Transverse colon (tissue), 4 donors: Measurements from ENCODE around the gene SRPK2. TPM values are rescaled to one million over a fixed set of nuclear protein-coding genes. Genes with fewer than 3 reads are reported as not detected.

Experiments used
- DNase-seq: peaks from one replicate; pipeline ENCODE4 v3.0.0-alpha.2; 2019
- H3K27ac ChIP-seq, 4 donors: fragments of 200-600 bp; sonication (generic); 2 replicates each; pipeline ENCODE4 v1.5.1; 2016 to 2018; ENCODE audit warnings: inconsistent platforms in 4 of 4
- H3K27me3 ChIP-seq: fragments of 200-600 bp; sonication (generic); 2 replicates; pipeline ENCODE4 v1.5.1; 2017; ENCODE audit warnings: inconsistent platforms
- H3K36me3 ChIP-seq, 4 donors: fragments of 200-600 bp; sonication (generic); 2 replicates each; pipeline ENCODE4 v1.5.1; 2017 to 2019; ENCODE audit warnings: inconsistent platforms in 4 of 4
- H3K4me1 ChIP-seq, 4 donors: fragments of 200-600 bp; sonication (generic); 2 replicates each; pipeline ENCODE4 v1.5.1; 2017 to 2020; ENCODE audit warnings: inconsistent platforms in 4 of 4
- H3K4me3 ChIP-seq, 4 donors: fragments of 200-600 bp; sonication (generic); 1 replicate in 1 of 4; 2 replicates in 3 of 4; pipeline versions ENCODE4 v1.5.1 to v1.6.1; 2017 to 2019; ENCODE audit warnings: inconsistent platforms in 4 of 4
- H3K9me3 ChIP-seq, 2 donors: fragments of 200-600 bp; sonication (generic); 2 replicates each; pipeline ENCODE4 v1.5.1; 2017 to 2019; ENCODE audit warnings: inconsistent platforms in 2 of 2
- EP300 ChIP-seq: sonication (generic); formaldehyde crosslinking; IDR thresholded peaks from one replicate; pipeline ENCODE4 v1.6.1; 2017; ENCODE audit warnings: antibody characterized with exemption, low read depth
- POLR2A ChIP-seq: fragments of 450-650 bp; IDR thresholded peaks from one replicate; pipeline ENCODE4 v1.6.1; 2016; ENCODE audit warnings: antibody characterized with exemption, mild to moderate bottlenecking, moderate library complexity
- POLR2AphosphoS5 ChIP-seq, 3 donors: sonication (generic); formaldehyde crosslinking; IDR thresholded peaks; one replicate each; pipeline ENCODE4 v1.6.1; 2016; ENCODE audit warnings: antibody characterized with exemption in 3 of 3
- WGBS, 2 donors: methylation state at CpG; one replicate each; pipeline ENCODE4 v1.1.5; 2018; ENCODE audit warnings: low coverage in 1 of 2; 5-methylcytosine and 5-hydroxymethylcytosine counted together
- in situ Hi-C, 4 donors: fragments of 200-750 bp; cut with MboI; loops; one replicate each; pipeline versions ENCODE4 v1.15.0 to v1.15.1; 2017; ENCODE audit warnings: low sequenced_read_pairs in 3 of 4, low pct_ligation_motif_present in 1 of 4, low pct_unique_long_range_greater_than_20kb in 1 of 4
- intact Hi-C: fragments of 100-400 bp; cut with DNase I; formaldehyde crosslinking; loops from one replicate; pipeline ENCODE4 v1.15.1; 2023; ENCODE audit warnings: low total_unique reads
- total RNA-seq, 4 donors: library from RNA; depleted of rRNA; stranded (reverse); fragments of >200 nt; gene quantifications; one replicate each; pipeline ENCODE4 v1.1.0, GENCODE V29; 2016
- TF ChIP-seq, protein P1 (sequence below), 5 experiments: fragments of 200-600 bp in 3 of 5; fragments of 450-650 bp in 2 of 5; sonication (generic) in 3 of 5; IDR thresholded peaks; 1 replicate in 2 of 5; 2 replicates in 3 of 5; pipeline ENCODE4 v1.5.1; 2016 to 2017; ENCODE audit warnings: antibody characterized with exemption in 5 of 5, inconsistent platforms in 3 of 5, mild to moderate bottlenecking in 2 of 5, moderate library complexity in 1 of 5

SRPK2 gene
- total RNA-seq, 4 donors from 2014 or later = 18.3 to 93.1 (median 43.8) TPM

DNA sequence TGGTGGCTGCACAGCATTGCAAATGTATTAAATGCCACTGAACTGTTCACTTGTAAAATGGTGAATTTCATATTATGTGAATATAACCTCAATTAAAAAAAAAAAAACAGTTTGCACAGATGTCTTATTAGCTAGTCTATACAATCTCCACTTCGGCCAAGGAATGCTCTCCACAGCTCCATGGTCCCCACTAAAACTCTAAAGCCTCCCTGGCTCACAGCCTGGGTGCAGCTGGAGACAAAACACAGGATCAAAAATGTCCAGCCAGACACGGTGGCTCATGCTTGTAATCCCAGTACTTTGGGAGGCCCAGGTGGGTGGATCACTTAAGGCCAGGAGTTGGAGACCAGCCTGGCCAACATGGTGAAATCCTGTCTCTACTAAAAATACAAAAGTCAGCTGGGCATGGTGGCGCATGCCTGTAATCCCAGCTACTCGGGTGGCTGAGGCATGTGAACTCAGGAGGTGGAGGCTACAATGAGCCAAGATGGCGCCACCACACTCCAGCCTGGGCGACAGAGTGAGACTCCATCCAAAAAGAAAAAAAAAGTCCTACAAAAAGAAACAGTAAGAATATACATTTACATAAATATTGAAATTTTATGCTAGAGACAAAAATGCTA is 66.0 kb downstream of the SRPK2 start:
- WGBS, 2 donors = 86% methylated on average over 6 of the region's 6 CpGs; no CpG with 5 or more reads in 1 of the 2 donors
- H3K4me3 ChIP-seq = no peak overlapping the region
- H3K27me3 ChIP-seq = no peaks in the 10 kb centered on the region
- no peak overlapping the region for H3K27ac ChIP-seq
- H3K9me3 ChIP-seq = no peaks in the 10 kb centered on the region
- intact Hi-C loops (no loop called here), in situ Hi-C loops (no loop called here)
- TF ChIP-seq EP300 = no peak
- TF ChIP-seq, protein P1, sequence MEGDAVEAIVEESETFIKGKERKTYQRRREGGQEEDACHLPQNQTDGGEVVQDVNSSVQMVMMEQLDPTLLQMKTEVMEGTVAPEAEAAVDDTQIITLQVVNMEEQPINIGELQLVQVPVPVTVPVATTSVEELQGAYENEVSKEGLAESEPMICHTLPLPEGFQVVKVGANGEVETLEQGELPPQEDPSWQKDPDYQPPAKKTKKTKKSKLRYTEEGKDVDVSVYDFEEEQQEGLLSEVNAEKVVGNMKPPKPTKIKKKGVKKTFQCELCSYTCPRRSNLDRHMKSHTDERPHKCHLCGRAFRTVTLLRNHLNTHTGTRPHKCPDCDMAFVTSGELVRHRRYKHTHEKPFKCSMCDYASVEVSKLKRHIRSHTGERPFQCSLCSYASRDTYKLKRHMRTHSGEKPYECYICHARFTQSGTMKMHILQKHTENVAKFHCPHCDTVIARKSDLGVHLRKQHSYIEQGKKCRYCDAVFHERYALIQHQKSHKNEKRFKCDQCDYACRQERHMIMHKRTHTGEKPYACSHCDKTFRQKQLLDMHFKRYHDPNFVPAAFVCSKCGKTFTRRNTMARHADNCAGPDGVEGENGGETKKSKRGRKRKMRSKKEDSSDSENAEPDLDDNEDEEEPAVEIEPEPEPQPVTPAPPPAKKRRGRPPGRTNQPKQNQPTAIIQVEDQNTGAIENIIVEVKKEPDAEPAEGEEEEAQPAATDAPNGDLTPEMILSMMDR (IDR thresholded peaks at IDR 0.05) = no peak
- TF ChIP-seq POLR2AphosphoS5 (IDR thresholded peaks at IDR 0.05) = no peak
- TF ChIP-seq POLR2A = no peak
- no peaks in the 10 kb centered on the region for H3K36me3 ChIP-seq
- no peaks in the 10 kb centered on the region for H3K4me1 ChIP-seq
- no peak for DNase-seq

DNA sequence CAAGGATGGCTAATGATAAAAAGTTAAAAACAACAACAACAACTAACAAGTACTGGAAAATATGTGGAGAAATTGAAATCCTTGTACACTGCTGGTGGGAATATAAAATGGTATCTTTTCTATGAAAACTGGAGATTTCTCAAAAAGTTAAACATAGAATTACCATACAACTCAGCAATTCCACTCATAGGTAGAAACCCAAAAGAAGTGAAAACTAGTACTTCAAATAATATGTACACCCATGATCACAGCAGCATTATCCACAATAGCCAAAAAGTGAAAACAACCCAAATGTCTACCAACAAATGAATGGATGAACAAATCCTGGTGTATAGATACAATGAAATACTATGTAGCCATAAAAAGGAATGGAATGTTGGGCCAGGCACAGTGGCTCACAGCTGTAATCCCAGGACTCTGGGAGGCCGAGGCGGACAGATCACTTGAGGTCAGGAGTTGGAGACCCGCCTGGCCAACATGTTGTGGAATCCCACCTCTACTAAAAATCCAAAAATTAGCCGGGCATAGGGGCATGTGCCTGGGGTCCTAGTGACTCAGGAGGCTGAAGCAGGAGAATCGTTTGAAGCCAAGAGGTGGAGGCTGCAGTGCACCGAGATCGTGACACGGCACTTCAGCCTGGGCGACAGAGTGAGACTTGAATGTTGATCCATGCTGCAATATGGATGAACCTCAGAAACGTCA is 66.8 kb downstream of the SRPK2 start:
- no peak for DNase-seq
- Histone ChIP-seq H3K9me3 (no peaks in the 10 kb centered on the region), H3K4me3 (no peak overlapping the region), H3K27me3 (no peaks in the 10 kb centered on the region), H3K27ac (no peak overlapping the region), H3K4me1 (no peaks in the 10 kb centered on the region), H3K36me3 (no peaks in the 10 kb centered on the region)
- TF ChIP-seq POLR2AphosphoS5 (IDR thresholded peaks at IDR 0.05) (no peak), POLR2A (no peak), EP300 (no peak)
- TF ChIP-seq, protein P1 (IDR thresholded peaks at IDR 0.05) = no peak
- 95% methylated on average over 10 of the region's 10 CpGs; no CpG with 5 or more reads in 1 of the 2 donors for WGBS, 2 donors
- intact Hi-C loops (no loop called here), in situ Hi-C loops (no loop called here)

DNA sequence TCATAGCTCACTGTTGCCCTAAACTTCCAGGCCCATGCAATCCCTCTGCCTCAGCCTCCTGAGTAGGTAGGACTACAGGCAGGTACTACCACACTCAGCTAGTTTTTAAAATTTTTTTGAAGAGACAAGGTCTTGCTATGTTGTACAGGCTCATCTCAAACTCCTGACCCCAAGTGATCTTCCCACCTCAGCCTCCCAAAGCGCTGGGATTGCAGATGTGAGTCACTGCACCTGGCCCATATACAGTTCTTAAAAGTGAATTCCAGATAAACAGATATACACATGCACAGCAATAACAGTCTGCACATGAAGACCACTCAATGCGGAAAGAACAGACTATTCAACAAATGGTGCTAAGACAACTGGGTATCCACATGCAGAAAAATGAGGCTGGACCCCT is 67.8 kb downstream of the SRPK2 start:
- Histone ChIP-seq H3K36me3 (no peaks in the 10 kb centered on the region), H3K27me3 (no peaks in the 10 kb centered on the region), H3K4me3 (no peak overlapping the region), H3K4me1 (no peaks in the 10 kb centered on the region), H3K27ac (no peak overlapping the region), H3K9me3 (no peaks in the 10 kb centered on the region)
- DNase-seq = no peak
- TF ChIP-seq POLR2AphosphoS5 (IDR thresholded peaks at IDR 0.05) (no peak), EP300 (no peak), POLR2A (no peak)
- TF ChIP-seq, protein P1 (IDR thresholded peaks at IDR 0.05) = no peak
- intact Hi-C loops (no loop called here), in situ Hi-C loops (no loop called here)
- WGBS, 2 donors = 100% methylated on average over 1 to 2 of the region's 2 CpGs

DNA sequence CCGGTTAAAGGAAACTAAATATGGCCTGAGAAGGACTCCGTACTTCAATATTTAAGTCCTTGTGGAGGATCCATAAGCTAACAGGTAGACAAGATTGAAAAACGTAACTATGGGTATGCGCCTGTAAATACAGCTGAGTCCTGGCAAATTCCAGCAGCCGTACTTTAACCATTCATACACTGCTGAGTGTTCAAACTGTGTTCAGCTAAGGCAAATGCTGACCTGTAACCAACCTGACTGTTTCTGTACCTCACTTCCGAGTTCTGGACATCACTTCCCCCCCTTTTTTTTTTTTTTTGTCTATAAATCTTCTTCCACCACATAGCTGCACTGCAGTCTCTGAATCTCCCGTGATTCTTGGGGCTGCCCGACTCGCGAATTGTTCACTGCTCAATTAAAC is 69.1 kb downstream of the SRPK2 start:
- no peaks in the 10 kb centered on the region for H3K27me3 ChIP-seq
- no peak overlapping the region for H3K4me3 ChIP-seq
- no peaks in the 10 kb centered on the region for H3K4me1 ChIP-seq
- TF ChIP-seq EP300 (no peak), POLR2AphosphoS5 (IDR thresholded peaks at IDR 0.05) (no peak), POLR2A (no peak)
- TF ChIP-seq, protein P1 (IDR thresholded peaks at IDR 0.05) = no peak
- WGBS, 2 donors = 92 to 93% methylated on average over 8 to 10 of the region's 10 CpGs
- H3K9me3 ChIP-seq = no peaks in the 10 kb centered on the region
- intact Hi-C loops (no loop called here), in situ Hi-C loops (no loop called here)
- no peak overlapping the region for H3K27ac ChIP-seq
- no peak for DNase-seq
- H3K36me3 ChIP-seq = no peaks in the 10 kb centered on the region
